GM12864 (cell line): ENCODE data around the gene PDE4D.

Experiments used
- DNase-seq: peaks from one replicate; pipeline ENCODE4 v3.0.0-alpha.2; 2011; ENCODE audit warnings: low read depth
- H3K4me3 ChIP-seq: 2 replicates; pipeline ENCODE4 v1.5.1; 2011; ENCODE audit warnings: mild to moderate bottlenecking, low read depth, low read length, control low read depth
- TF ChIP-seq, protein P1 (sequence below): IDR thresholded peaks from 2 replicates; pipeline ENCODE4 v1.5.1; 2011; ENCODE audit warnings: low read depth, mild to moderate bottlenecking, moderate library complexity, low read length, control low read depth, inconsistent platforms; ENCODE audit errors: missing control alignments

The PDE4D gene

GRCh38 chr5:59905188-59905587 is 11.7 kb upstream of the PDE4D start:
- DNase-seq = no peak
- TF ChIP-seq, protein P1, sequence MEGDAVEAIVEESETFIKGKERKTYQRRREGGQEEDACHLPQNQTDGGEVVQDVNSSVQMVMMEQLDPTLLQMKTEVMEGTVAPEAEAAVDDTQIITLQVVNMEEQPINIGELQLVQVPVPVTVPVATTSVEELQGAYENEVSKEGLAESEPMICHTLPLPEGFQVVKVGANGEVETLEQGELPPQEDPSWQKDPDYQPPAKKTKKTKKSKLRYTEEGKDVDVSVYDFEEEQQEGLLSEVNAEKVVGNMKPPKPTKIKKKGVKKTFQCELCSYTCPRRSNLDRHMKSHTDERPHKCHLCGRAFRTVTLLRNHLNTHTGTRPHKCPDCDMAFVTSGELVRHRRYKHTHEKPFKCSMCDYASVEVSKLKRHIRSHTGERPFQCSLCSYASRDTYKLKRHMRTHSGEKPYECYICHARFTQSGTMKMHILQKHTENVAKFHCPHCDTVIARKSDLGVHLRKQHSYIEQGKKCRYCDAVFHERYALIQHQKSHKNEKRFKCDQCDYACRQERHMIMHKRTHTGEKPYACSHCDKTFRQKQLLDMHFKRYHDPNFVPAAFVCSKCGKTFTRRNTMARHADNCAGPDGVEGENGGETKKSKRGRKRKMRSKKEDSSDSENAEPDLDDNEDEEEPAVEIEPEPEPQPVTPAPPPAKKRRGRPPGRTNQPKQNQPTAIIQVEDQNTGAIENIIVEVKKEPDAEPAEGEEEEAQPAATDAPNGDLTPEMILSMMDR = no peak
- no peak overlapping the region for H3K4me3 ChIP-seq

DNA sequence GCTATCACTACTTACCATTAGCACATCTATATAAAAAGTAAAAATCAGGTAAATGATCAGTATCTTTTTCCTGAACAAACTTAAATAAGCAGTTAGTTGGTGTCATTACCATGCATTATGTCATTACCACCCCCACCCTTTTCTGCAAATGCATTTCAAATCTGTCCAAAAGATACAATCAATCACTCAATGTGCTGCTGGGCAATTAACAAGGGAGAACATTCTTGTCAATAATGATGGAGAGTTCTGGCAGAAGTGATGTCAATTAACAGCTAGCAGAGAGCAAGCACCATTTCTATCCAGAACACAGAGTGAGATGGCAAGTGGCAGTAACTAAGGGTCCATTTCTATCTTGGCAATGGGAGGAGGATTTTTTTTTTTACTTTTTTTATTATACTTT is 3.5 kb upstream of the PDE4D start:
- no peak overlapping the region for H3K4me3 ChIP-seq
- no peak for DNase-seq
- TF ChIP-seq, protein P1 = no peak

GRCh38 chr5:59891962-59892643 is 1.4 kb downstream of the PDE4D start:
- no peak for DNase-seq
- TF ChIP-seq, protein P1 = no peak
- no peak overlapping the region for H3K4me3 ChIP-seq

DNA sequence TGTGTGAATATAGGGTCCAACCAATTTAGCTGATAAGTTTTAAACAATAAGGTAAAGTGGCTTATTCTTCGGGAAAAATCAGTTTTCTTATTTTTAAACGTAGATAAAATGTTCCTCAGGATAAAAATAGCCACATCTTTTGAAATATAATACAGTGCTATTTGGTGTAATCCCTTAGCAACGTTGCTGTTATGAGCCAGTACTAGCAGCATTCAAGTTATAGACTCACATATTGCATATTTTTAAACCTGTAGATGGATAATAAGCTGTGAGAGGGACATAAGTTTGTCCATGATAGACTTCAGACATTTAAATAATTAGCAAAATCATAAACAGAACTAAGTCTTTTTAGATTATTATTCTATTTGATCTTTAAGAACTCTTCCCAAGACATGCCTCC is 6.3 kb downstream of the PDE4D start:
- TF ChIP-seq, protein P1 = no peak
- DNase-seq = no peak
- H3K4me3 ChIP-seq = no peak overlapping the region

GRCh38 chr5:59874675-59875074 is 18.9 kb downstream of the PDE4D start:
- TF ChIP-seq, protein P1 = no peak
- no peak for DNase-seq
- H3K4me3 ChIP-seq = no peak overlapping the region

GRCh38 chr5:59873113-59873512 is 20.4 kb downstream of the PDE4D start:
- TF ChIP-seq, protein P1 = no peak
- DNase-seq = no peak
- H3K4me3 ChIP-seq = no peak overlapping the region

GRCh38 chr5:59866661-59867060 is 26.9 kb downstream of the PDE4D start:
- TF ChIP-seq, protein P1 = no peak
- no peak overlapping the region for H3K4me3 ChIP-seq
- DNase-seq = no peak
